A549 (cell line): ENCODE results near the gene ATP1B1. TPM values are rescaled to one million over a fixed set of nuclear protein-coding genes. Genes with fewer than 3 reads are reported as not detected.

Source experiments
- BHLHE40 ChIP-seq: IDR thresholded peaks from 2 replicates; pipeline ENCODE4 v1.6.1; 2012; ENCODE audit warnings: low read depth, low read length, inconsistent platforms
- CHD4 ChIP-seq: fragments of 200-600 bp; sonication (generic); IDR thresholded peaks from 2 replicates; pipeline ENCODE4 v1.6.1; 2016; ENCODE audit warnings: antibody characterized with exemption, mild to moderate bottlenecking, borderline replicate concordance
- E2F6 ChIP-seq: IDR thresholded peaks from 2 replicates; pipeline ENCODE4 v1.6.1; 2012; ENCODE audit warnings: low read depth, borderline replicate concordance
- EHF ChIP-seq: fragments of 250-450 bp; sonication (Bioruptor Pico); IDR thresholded peaks from 2 replicates; pipeline ENCODE4 v1.5.0; 2020; ENCODE audit warnings: mild to moderate bottlenecking
- EHMT2 ChIP-seq: fragments of 200-600 bp; sonication (generic); IDR thresholded peaks from 2 replicates; pipeline ENCODE4 v1.6.1; 2016; ENCODE audit warnings: antibody characterized with exemption, low read depth, mild to moderate bottlenecking, moderate library complexity
- ESRRA ChIP-seq: fragments of 150-350 bp; IDR thresholded peaks from 2 replicates; pipeline ENCODE4 v1.6.1; 2014; ENCODE audit warnings: mild to moderate bottlenecking, low read length, borderline replicate concordance
- FOSB ChIP-seq: fragments of 250-450 bp; sonication (Bioruptor Pico); IDR thresholded peaks from 2 replicates; pipeline ENCODE4 v1.5.0; 2020; ENCODE audit warnings: mild to moderate bottlenecking, moderate library complexity
- FOXS1 ChIP-seq: fragments of 250-450 bp; sonication (Bioruptor Pico); IDR thresholded peaks from 2 replicates; pipeline ENCODE4 v1.5.0; 2020; ENCODE audit warnings: mild to moderate bottlenecking, moderate library complexity
- GATA3 ChIP-seq: IDR thresholded peaks from 2 replicates; pipeline ENCODE4 v1.6.1; 2012; ENCODE audit warnings: borderline replicate concordance
- HOXB5 ChIP-seq: fragments of 250-450 bp; sonication (Bioruptor Pico); IDR thresholded peaks from 2 replicates; pipeline ENCODE4 v1.5.0; 2020; ENCODE audit warnings: mild to moderate bottlenecking, moderate library complexity
- KDM1A ChIP-seq: fragments of 200-600 bp; sonication (generic); IDR thresholded peaks from 2 replicates; pipeline ENCODE4 v1.6.1; 2016; ENCODE audit warnings: low read depth, mild to moderate bottlenecking
- MAFK ChIP-seq: fragments of 450-650 bp; IDR thresholded peaks from 2 replicates; pipeline ENCODE4 v1.6.1; 2014; ENCODE audit not compliant: partially characterized antibody
- MAZ ChIP-seq: fragments of 150-350 bp; IDR thresholded peaks from 2 replicates; pipeline ENCODE4 v1.6.1; 2014; ENCODE audit warnings: antibody characterized with exemption, low read depth, low read length, borderline replicate concordance
- NFE2L2 ChIP-seq: fragments of 150-350 bp; conservative IDR thresholded peaks from 2 replicates; pipeline ENCODE4 v1.6.1; 2014; ENCODE audit warnings: low read length
- NR3C1 ChIP-seq: fragments of >200 bp; sonication (Bioruptor Twin); formaldehyde crosslinking; IDR thresholded peaks from 3 replicates; pipeline ENCODE4 v1.6.1; 2017
- POLR2AphosphoS2 ChIP-seq: conservative IDR thresholded peaks from 2 replicates; pipeline ENCODE4 v1.6.1; 2012; ENCODE audit warnings: low read length, improper control_type of control experiment, inconsistent platforms
- RARB ChIP-seq: fragments of 250-450 bp; sonication (Bioruptor Pico); IDR thresholded peaks from 2 replicates; pipeline ENCODE4 v1.8.0; 2021; ENCODE audit warnings: mild to moderate bottlenecking, moderate library complexity
- SMC3 ChIP-seq: fragments of >200 bp; sonication (Bioruptor Twin); formaldehyde crosslinking; IDR thresholded peaks from 3 replicates; pipeline ENCODE4 v1.6.1; 2018; ENCODE audit warnings: inconsistent platforms
- SREBF2 ChIP-seq: fragments of 450-650 bp; IDR thresholded peaks from 2 replicates; pipeline ENCODE4 v1.6.1; 2014; ENCODE audit warnings: mild to moderate bottlenecking, moderate library complexity
- TFCP2L1 ChIP-seq: fragments of 250-450 bp; sonication (Bioruptor Pico); IDR thresholded peaks from 2 replicates; pipeline ENCODE4 v1.5.0; 2021; ENCODE audit warnings: mild to moderate bottlenecking
- ZFP36 ChIP-seq: fragments of 450-650 bp; IDR thresholded peaks from 2 replicates; pipeline ENCODE4 v1.6.1; 2014; ENCODE audit warnings: borderline replicate concordance; ENCODE audit not compliant: partially characterized antibody
- ZSCAN20 ChIP-seq: fragments of 250-450 bp; sonication (Bioruptor Pico); IDR thresholded peaks from 2 replicates; pipeline ENCODE4 v1.8.0; 2022; ENCODE audit warnings: mild to moderate bottlenecking, moderate library complexity
- polyA plus RNA-seq, 4 experiments: library from polyadenylated mRNA; depleted of rRNA in 3 of 4; stranded (reverse); fragments of >200 nt; fragmentation: RNase III in 1 of 4; extraction: RNeasy Plus Mini Kit Qiagen cat#74134 plus additional on column Dnase treatment in 1 of 4; gene quantifications; 2 replicates in 3 of 4; 3 replicates in 1 of 4; pipeline ENCODE4 v1.2.3, GENCODE V29; 2011 to 2017
- TF ChIP-seq, protein P1 (sequence below): fragments of >200 bp; sonication (Bioruptor Twin); formaldehyde crosslinking; IDR thresholded peaks from 3 replicates; pipeline ENCODE4 v1.5.1; 2016
- TF ChIP-seq, protein P2 (sequence below): fragments of 150-350 bp; IDR thresholded peaks from 2 replicates; pipeline ENCODE4 v1.6.1; 2014; ENCODE audit warnings: low read depth, mild to moderate bottlenecking, low read length
- TF ChIP-seq, protein P3 (sequence below): fragments of 450-650 bp; IDR thresholded peaks from 2 replicates; pipeline ENCODE4 v1.6.1; 2014; ENCODE audit warnings: antibody characterized with exemption

Gene ATP1B1
- polyA plus RNA-seq, 2 of the 4 experiments (the other 2 are of a cell fraction), result 303 to 377 TPM

- no peak for TF ChIP-seq CHD4
- TF ChIP-seq EHMT2, result no peak
- 0 out of 3 replicates have a peak, but pooled peaks have one; percentile 15 for TF ChIP-seq SMC3
- TF ChIP-seq, protein P1, sequence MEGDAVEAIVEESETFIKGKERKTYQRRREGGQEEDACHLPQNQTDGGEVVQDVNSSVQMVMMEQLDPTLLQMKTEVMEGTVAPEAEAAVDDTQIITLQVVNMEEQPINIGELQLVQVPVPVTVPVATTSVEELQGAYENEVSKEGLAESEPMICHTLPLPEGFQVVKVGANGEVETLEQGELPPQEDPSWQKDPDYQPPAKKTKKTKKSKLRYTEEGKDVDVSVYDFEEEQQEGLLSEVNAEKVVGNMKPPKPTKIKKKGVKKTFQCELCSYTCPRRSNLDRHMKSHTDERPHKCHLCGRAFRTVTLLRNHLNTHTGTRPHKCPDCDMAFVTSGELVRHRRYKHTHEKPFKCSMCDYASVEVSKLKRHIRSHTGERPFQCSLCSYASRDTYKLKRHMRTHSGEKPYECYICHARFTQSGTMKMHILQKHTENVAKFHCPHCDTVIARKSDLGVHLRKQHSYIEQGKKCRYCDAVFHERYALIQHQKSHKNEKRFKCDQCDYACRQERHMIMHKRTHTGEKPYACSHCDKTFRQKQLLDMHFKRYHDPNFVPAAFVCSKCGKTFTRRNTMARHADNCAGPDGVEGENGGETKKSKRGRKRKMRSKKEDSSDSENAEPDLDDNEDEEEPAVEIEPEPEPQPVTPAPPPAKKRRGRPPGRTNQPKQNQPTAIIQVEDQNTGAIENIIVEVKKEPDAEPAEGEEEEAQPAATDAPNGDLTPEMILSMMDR, result no peak
- no peak for TF ChIP-seq FOXS1
- TF ChIP-seq SREBF2, result no peak
- TF ChIP-seq, protein P2, sequence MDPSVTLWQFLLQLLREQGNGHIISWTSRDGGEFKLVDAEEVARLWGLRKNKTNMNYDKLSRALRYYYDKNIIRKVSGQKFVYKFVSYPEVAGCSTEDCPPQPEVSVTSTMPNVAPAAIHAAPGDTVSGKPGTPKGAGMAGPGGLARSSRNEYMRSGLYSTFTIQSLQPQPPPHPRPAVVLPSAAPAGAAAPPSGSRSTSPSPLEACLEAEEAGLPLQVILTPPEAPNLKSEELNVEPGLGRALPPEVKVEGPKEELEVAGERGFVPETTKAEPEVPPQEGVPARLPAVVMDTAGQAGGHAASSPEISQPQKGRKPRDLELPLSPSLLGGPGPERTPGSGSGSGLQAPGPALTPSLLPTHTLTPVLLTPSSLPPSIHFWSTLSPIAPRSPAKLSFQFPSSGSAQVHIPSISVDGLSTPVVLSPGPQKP, result no peak
- TF ChIP-seq BHLHE40, result no peak
- TF ChIP-seq ZFP36, result no peak
- TF ChIP-seq MAZ, result no peak
- TF ChIP-seq KDM1A, result no peak
- TF ChIP-seq NFE2L2, result peak; percentile 92
- peak; percentile 96 for TF ChIP-seq ESRRA
- TF ChIP-seq E2F6, result no peak
- TF ChIP-seq TFCP2L1 (CRISPR knock-in tag), result no peak
- TF ChIP-seq FOSB (CRISPR knock-in tag), result no peak
- TF ChIP-seq POLR2AphosphoS2, result no peak
- 0 out of 2 replicates have a peak, but pooled peaks have one; percentile 7 for TF ChIP-seq EHF (CRISPR knock-in tag)
- TF ChIP-seq NR3C1, result no peak
- TF ChIP-seq, protein P3, sequence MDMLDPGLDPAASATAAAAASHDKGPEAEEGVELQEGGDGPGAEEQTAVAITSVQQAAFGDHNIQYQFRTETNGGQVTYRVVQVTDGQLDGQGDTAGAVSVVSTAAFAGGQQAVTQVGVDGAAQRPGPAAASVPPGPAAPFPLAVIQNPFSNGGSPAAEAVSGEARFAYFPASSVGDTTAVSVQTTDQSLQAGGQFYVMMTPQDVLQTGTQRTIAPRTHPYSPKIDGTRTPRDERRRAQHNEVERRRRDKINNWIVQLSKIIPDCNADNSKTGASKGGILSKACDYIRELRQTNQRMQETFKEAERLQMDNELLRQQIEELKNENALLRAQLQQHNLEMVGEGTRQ, result no peak
- TF ChIP-seq GATA3, result peak; percentile 41; the same call in 1 of the 2 replicates
- TF ChIP-seq ZSCAN20 (CRISPR knock-in tag), result no peak
- TF ChIP-seq RARB, result 0 out of 2 replicates have a peak, but pooled peaks have one; percentile 60
- TF ChIP-seq MAFK, result peak; percentile 98
- no peak for TF ChIP-seq HOXB5 (CRISPR knock-in tag)
These were observed 42.2 kb downstream of the ATP1B1 start (continued) for GRCh38 chr1:169148472-169149252.
